HepG2 (cell line): Measurements from ENCODE around the gene TMED9. TPM values are rescaled to one million over a fixed set of nuclear protein-coding genes. Genes with fewer than 3 reads are reported as not detected.

Experiments used
- AFF4 ChIP-seq: sonication (generic); formaldehyde crosslinking; IDR thresholded peaks from 2 replicates; pipeline ENCODE4 v1.4.0; 2020; ENCODE audit warnings: missing genetic modification reagents
- ATF7 ChIP-seq, 2 experiments: fragments of 450-650 bp in 1 of 2; sonication (generic) in 1 of 2; formaldehyde crosslinking in 1 of 2; IDR thresholded peaks; 2 replicates each; pipeline versions ENCODE4 v1.4.0 to v1.6.1; 2016 to 2020; ENCODE audit warnings: antibody characterized with exemption in 1 of 2, mild to moderate bottlenecking in 1 of 2, missing genetic modification reagents in 1 of 2
- GTF3A ChIP-seq: sonication (generic); formaldehyde crosslinking; conservative IDR thresholded peaks from 2 replicates; pipeline ENCODE4 v1.4.0; 2020; ENCODE audit warnings: mild to moderate bottlenecking, missing genetic modification reagents
- MAFG ChIP-seq: sonication (generic); formaldehyde crosslinking; IDR thresholded peaks from 2 replicates; pipeline ENCODE4 v1.5.1; 2020; ENCODE audit warnings: mild to moderate bottlenecking, missing genetic modification reagents
- PLRG1 ChIP-seq: fragments of 450-650 bp; conservative IDR thresholded peaks from 2 replicates; pipeline ENCODE4 v1.6.1; 2016
- RERE ChIP-seq: IDR thresholded peaks from 2 replicates; pipeline ENCODE4 v1.6.1; 2016; ENCODE audit warnings: low read depth, missing genetic modification reagents, missing compliant biosample characterization
- TSC22D2 ChIP-seq: sonication (generic); formaldehyde crosslinking; IDR thresholded peaks from 2 replicates; pipeline ENCODE4 v1.5.1; 2020; ENCODE audit warnings: missing genetic modification reagents, mild to moderate bottlenecking, borderline replicate concordance
- ZNF274 ChIP-seq: sonication (generic); formaldehyde crosslinking; IDR thresholded peaks from 2 replicates; pipeline ENCODE4 v1.5.1; 2020; ENCODE audit warnings: mild to moderate bottlenecking, missing genetic modification reagents
- ZNF280B ChIP-seq: sonication (generic); formaldehyde crosslinking; IDR thresholded peaks from 2 replicates; pipeline ENCODE4 v1.5.0; 2020; ENCODE audit warnings: missing genetic modification reagents, mild to moderate bottlenecking, borderline replicate concordance
- ZNF501 ChIP-seq: sonication (generic); formaldehyde crosslinking; IDR thresholded peaks from 2 replicates; pipeline ENCODE4 v1.5.1; 2020; ENCODE audit warnings: mild to moderate bottlenecking, moderate library complexity, missing genetic modification reagents
- ZNF639 ChIP-seq: conservative IDR thresholded peaks from 2 replicates; pipeline ENCODE4 v1.6.1; 2018; ENCODE audit warnings: missing genetic modification reagents
- ZNF782 ChIP-seq: sonication (generic); formaldehyde crosslinking; IDR thresholded peaks from 2 replicates; pipeline ENCODE4 v1.4.0; 2020; ENCODE audit warnings: missing genetic modification reagents, mild to moderate bottlenecking, borderline replicate concordance
- ZUFSP ChIP-seq: sonication (generic); formaldehyde crosslinking; IDR thresholded peaks from 2 replicates; pipeline ENCODE4 v1.9.0; 2021; ENCODE audit warnings: missing genetic modification reagents, mild to moderate bottlenecking, borderline replicate concordance
- polyA plus RNA-seq, 8 experiments: library from polyadenylated mRNA; depleted of rRNA in 3 of 8; stranded (reverse) in 7 of 8; unstranded in 1 of 8; fragments of >200 nt; fragmentation: Illumina TruSeq in 4 of 8; extraction: Trizol in 4 of 8; gene quantifications; 2 replicates each; pipeline versions ENCODE4 v1.2.1 to v1.2.3, GENCODE V29; 2011 to 2016; ENCODE audit warnings: low read depth in 4 of 8, missing spikeins in 1 of 8, mixed read lengths in 1 of 8; ENCODE audit not compliant: insufficient read depth in 1 of 8
- total RNA-seq, 5 experiments: library from RNA; depleted of rRNA; stranded (reverse); fragments of >200 nt; fragmentation: Illumina TruSeq; extraction: Trizol; gene quantifications; 2 replicates each; pipeline ENCODE4 v1.2.3, GENCODE V29; 2016; ENCODE audit warnings: low read depth in 1 of 5

The TMED9 gene
- total and polyA plus RNA-seq, 2 of the 13 experiments (the other 11 are each of a cell fraction or from before 2014, with no cell fraction given), result 161 to 350 TPM

GRCh38 chr5:177592010-177592834 is at the start of gene TMED9 (continued):
- no peak for TF ChIP-seq ZUFSP (CRISPR knock-in tag)
- TF ChIP-seq PLRG1, result no peak
- TF ChIP-seq AFF4 (CRISPR knock-in tag), result no peak
- TF ChIP-seq RERE (CRISPR knock-in tag), result no peak
- no peak for TF ChIP-seq ATF7 (IDR thresholded peaks at IDR 0.05)
- no peak for TF ChIP-seq ATF7 (CRISPR knock-in tag; IDR thresholded peaks at IDR 0.05)
- peak; percentile 70; the same call in 1 of the 2 replicates for TF ChIP-seq ZNF639 (CRISPR knock-in tag)
- TF ChIP-seq MAFG, result no peak
- peak; percentile 74 for TF ChIP-seq ZNF501 (CRISPR knock-in tag)
- TF ChIP-seq ZNF274 (CRISPR knock-in tag), result peak; percentile 76; the same call in 1 of the 2 replicates
- TF ChIP-seq ZNF280B (CRISPR knock-in tag), result 0 out of 2 replicates have a peak, but pooled peaks have one; percentile 17
- 0 out of 2 replicates have a peak, but pooled peaks have one; percentile 46 for TF ChIP-seq TSC22D2 (CRISPR knock-in tag)
- no peak for TF ChIP-seq ZNF782 (CRISPR knock-in tag)
- TF ChIP-seq GTF3A (CRISPR knock-in tag), result no peak
